Measurements from ENCODE around the gene ZFP62.
A peak's percentile ranks its signal among the peaks of the same experiment; 100 is the strongest.

The ZFP62 gene

GRCh38 chr5:180810210-180810958, 50.7 kb downstream of the ZFP62 start:
- peak; percentile 96 to 98 (median 98) for DNase-seq

- DNase-seq, result peak; percentile 79 to 92 (median 90)
These were observed 51.5 kb downstream of the ZFP62 start for GRCh38 chr5:180809403-180810209.

GRCh38 chr5:180808461-180809000, 52.5 kb downstream of the ZFP62 start:
- DNase-seq, result no peak

GRCh38 chr5:180807654-180808414, 53.2 kb downstream of the ZFP62 start:
- peak in 1 of 4 experiments; percentile 44 for DNase-seq

GRCh38 chr5:180807046-180807445, 54.0 kb downstream of the ZFP62 start:
- DNase-seq, result no peak

GRCh38 chr5:180806351-180807011, 54.6 kb downstream of the ZFP62 start:
- peak in 3 of 4 experiments; percentile 45 to 65 (median 48) for DNase-seq

GRCh38 chr5:180804129-180804618, 56.9 kb downstream of the ZFP62 start:
- DNase-seq, result no peak

GRCh38 chr5:180803181-180804128, 57.6 kb downstream of the ZFP62 start:
- peak; percentile 93 to 96 (median 96) for DNase-seq

GRCh38 chr5:180802325-180803180, 58.5 kb downstream of the ZFP62 start, which contains the start of gene MGAT1:
MGAT1 (minus strand) TSS chr5:180802806; CDS start chr5:180792971, 9,835 bp downstream.
- DNase-seq, result peak; percentile 88 to 96 (median 93)

- DNase-seq, result peak in 1 of 4 experiments; percentile 11
These were observed 59.3 kb downstream of the ZFP62 start for GRCh38 chr5:180801596-180802324.

- peak in 1 of 4 experiments; percentile 18 for DNase-seq
These were observed 60.9 kb downstream of the ZFP62 start for GRCh38 chr5:180799902-180800801.

- DNase-seq, result no peak
These were observed 61.9 kb downstream of the ZFP62 start for GRCh38 chr5:180799194-180799593.

- no peak for DNase-seq
These were observed 62.9 kb downstream of the ZFP62 start for GRCh38 chr5:180798193-180798592.
